Erythroblast (primary cell): ENCODE results near the gene HS3ST5.

ENCODE experiments used
- GATA1 ChIP-seq: IDR thresholded peaks from 2 replicates; pipeline ENCODE4 v1.6.1; 2011; ENCODE audit warnings: low read depth, mild to moderate bottlenecking, control low read depth, low read length, moderate library complexity
- POLR2A ChIP-seq: IDR thresholded peaks from 2 replicates; pipeline ENCODE4 v1.6.1; 2011; ENCODE audit warnings: mild to moderate bottlenecking, low read length

GRCh38 chr6:114158838-114159694 is 183.8 kb downstream of the HS3ST5 start:
- no peak for TF ChIP-seq POLR2A
- no peak for TF ChIP-seq GATA1
